Measurements from ENCODE around the gene MAST4. TPM values are rescaled to one million over a fixed set of nuclear protein-coding genes. Genes with fewer than 3 reads are reported as not detected.
"Not testable (repeated sequence)": the region's sequence is repeated elsewhere in the genome, so short reads cannot be mapped to it uniquely, and the experiment has no call there.

The MAST4 gene
- total RNA-seq, 2 donors from 2014 or later, result 36.8 to 45.7 TPM

DNA sequence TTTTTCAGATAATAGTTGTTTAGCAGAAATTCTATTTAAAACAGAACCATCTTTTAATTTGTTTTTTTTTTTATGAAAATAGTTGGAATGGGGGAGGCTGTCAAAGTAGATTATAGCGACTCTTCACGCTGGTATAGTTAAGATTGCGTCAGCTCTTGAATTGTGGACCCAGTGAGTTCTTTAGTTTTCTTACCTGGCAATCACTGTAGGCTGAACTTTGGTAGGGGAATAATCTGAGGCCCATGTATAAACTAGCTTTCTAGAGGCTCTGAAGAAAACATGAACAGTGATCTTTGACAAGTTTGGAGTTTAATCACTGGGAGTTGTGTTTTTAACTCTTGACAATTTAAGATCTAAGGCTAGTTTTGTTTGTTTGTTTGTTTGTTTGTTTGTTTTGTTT lies 519.6 kb downstream of the MAST4 start:
- TF ChIP-seq POLR2AphosphoS5 (IDR thresholded peaks at IDR 0.05) (no peak), POLR2A (IDR thresholded peaks at IDR 0.05) (no peak)
- TF ChIP-seq, protein P1, sequence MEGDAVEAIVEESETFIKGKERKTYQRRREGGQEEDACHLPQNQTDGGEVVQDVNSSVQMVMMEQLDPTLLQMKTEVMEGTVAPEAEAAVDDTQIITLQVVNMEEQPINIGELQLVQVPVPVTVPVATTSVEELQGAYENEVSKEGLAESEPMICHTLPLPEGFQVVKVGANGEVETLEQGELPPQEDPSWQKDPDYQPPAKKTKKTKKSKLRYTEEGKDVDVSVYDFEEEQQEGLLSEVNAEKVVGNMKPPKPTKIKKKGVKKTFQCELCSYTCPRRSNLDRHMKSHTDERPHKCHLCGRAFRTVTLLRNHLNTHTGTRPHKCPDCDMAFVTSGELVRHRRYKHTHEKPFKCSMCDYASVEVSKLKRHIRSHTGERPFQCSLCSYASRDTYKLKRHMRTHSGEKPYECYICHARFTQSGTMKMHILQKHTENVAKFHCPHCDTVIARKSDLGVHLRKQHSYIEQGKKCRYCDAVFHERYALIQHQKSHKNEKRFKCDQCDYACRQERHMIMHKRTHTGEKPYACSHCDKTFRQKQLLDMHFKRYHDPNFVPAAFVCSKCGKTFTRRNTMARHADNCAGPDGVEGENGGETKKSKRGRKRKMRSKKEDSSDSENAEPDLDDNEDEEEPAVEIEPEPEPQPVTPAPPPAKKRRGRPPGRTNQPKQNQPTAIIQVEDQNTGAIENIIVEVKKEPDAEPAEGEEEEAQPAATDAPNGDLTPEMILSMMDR (IDR thresholded peaks at IDR 0.05), result no peak
- intact Hi-C loops (cut with DNase I), result no loop called here

DNA sequence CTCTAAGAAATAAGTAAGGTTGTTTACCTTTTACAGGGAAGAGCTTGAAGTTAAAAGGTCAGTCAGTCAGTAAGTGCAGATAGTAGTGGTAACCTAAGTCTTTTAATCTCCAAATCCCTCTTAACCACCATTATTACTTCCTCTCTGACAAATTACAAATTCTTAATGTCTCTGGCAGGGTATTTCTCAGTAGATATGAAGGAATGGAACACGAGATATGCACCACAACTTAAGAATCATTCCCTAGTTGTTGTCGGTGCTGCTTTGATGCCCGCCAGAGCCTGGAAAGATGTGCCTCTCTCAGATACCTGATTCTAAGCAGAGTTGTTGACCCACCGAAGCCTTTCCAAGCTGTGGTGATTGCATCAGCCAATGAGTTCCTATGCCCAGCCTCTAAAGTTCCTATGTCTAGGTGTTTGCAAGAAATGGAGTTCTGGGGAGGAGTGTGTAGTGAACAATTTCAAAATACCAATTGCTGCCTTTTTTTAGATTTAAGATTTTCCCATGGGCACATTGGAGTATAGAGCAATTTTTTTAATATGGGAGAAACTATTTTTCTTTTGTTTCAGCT lies 521.9 kb downstream of the MAST4 start:
- Histone ChIP-seq H3K27me3 (replicated peaks; ENCODE audit: insufficient read depth) (no peaks in the 10 kb centered on the region), H3K9me3 (no peaks in the 10 kb centered on the region), H3K36me3 (no peaks in the 10 kb centered on the region), H3K4me3 (no peak overlapping the region), H3K4me1 (replicated peaks) (no peaks in the 10 kb centered on the region), H3K27ac (no peak overlapping the region)
- intact Hi-C loops (cut with DNase I), result no loop called here
- WGBS, result 97% methylated on average over 4 of the region's 4 CpGs
- no peak for DNase-seq (ENCODE audit: low spot score)
- TF ChIP-seq, protein P1 (IDR thresholded peaks at IDR 0.05), result no peak
- no peak for TF ChIP-seq POLR2A (IDR thresholded peaks at IDR 0.05)

More for the DNA sequence above, 519.6 kb downstream of the MAST4 start:
- Histone ChIP-seq H3K4me1 (replicated peaks) (no peaks in the 10 kb centered on the region), H3K4me3 (no peak overlapping the region), H3K9me3 (no peaks in the 10 kb centered on the region), H3K27me3 (replicated peaks; ENCODE audit: insufficient read depth) (no peaks in the 10 kb centered on the region), H3K27ac (no peak overlapping the region), H3K36me3 (no peaks in the 10 kb centered on the region)
- DNase-seq (ENCODE audit: low spot score), result no peak
- WGBS, result 98% methylated on average over 3 of the region's 3 CpGs

DNA sequence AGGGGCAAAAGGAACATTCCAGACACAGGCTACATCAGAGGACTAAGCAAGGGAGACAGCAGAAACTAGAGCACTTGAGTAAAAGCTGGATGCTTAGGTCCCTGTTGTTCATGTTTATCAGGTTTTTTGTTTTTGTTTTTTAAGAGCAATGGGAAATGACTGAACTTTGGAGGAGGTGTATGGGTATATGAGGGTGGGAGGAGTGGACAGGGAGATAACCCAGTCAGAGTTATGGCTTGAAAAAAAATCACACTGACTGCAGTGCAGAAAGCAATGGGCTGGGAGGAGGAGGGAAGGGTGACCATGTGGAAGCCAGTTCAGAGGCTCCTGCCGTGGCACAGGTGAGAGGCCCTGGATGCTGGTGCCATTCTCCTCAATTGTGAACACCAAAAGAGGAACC lies 522.8 kb downstream of the MAST4 start:
- H3K4me3 ChIP-seq, result no peak overlapping the region
- no peak overlapping the region for H3K27ac ChIP-seq
- no peaks in the 10 kb centered on the region for H3K36me3 ChIP-seq

DNA sequence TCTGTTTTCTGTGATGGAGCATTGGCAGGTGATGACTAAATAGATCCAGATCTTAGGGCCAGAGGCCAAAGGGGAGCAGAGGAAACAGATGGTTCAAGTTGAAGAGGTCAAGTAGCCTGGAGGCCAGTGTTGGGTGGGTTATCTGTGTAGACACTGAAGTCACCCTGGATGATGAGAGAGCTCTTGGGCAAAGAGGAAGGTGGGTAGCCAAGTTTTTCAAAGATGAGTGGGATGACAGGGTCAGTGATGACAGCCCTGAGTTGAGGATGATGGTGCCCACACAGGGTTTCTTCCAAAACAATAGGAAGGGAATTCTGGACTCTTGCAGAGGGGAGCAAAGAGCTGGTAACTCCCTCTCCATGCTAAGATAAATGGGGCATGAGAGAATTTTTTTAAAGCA lies 523.8 kb downstream of the MAST4 start:
- no peak for TF ChIP-seq POLR2A (IDR thresholded peaks at IDR 0.05)
- Histone ChIP-seq H3K27me3 (replicated peaks; ENCODE audit: insufficient read depth) (no peaks in the 10 kb centered on the region), H3K27ac (no peak overlapping the region), H3K9me3 (no peaks in the 10 kb centered on the region), H3K4me3 (no peak overlapping the region), H3K36me3 (no peaks in the 10 kb centered on the region), H3K4me1 (replicated peaks) (no peaks in the 10 kb centered on the region)
- no peak for DNase-seq (ENCODE audit: low spot score)
- intact Hi-C loops (cut with DNase I), result no loop called here

More for the DNA sequence above, 522.8 kb downstream of the MAST4 start:
- no peak for TF ChIP-seq POLR2AphosphoS5 (IDR thresholded peaks at IDR 0.05)
- TF ChIP-seq, protein P1 (IDR thresholded peaks at IDR 0.05), result no peak
- no peak for DNase-seq (ENCODE audit: low spot score)
- no peaks in the 10 kb centered on the region for H3K9me3 ChIP-seq
- 100% methylated on average over 1 of the region's 1 CpG for WGBS
- H3K4me1 ChIP-seq (replicated peaks), result no peaks in the 10 kb centered on the region
- no peaks in the 10 kb centered on the region for H3K27me3 ChIP-seq (replicated peaks; ENCODE audit: insufficient read depth)
- intact Hi-C loops (cut with DNase I), result no loop called here

DNA sequence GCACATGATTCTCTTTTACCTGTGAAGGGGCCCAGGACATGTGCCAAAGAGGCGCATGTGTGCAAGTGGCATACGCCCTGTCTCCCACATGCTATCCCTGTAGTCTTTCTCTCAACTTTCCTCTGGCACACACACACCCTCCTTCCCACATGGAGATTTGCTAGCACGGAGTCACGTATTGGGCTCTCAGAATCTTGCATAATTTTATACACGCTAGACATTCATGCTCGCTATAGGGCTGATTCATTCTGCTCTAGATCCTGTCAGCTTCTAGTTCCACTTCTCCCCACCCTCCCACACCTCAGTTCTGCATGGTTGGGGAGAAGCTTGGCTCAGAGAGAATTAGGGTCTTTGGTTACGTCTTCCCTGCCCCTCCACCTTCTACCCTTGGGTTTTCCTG lies 527.6 kb downstream of the MAST4 start:
- H3K36me3 ChIP-seq, result no peaks in the 10 kb centered on the region
- no peak for TF ChIP-seq POLR2AphosphoS5 (IDR thresholded peaks at IDR 0.05)
- no peak for TF ChIP-seq POLR2A (IDR thresholded peaks at IDR 0.05)
- DNase-seq (ENCODE audit: low spot score), result no peak
- no peaks in the 10 kb centered on the region for H3K9me3 ChIP-seq
- no peak overlapping the region for H3K27ac ChIP-seq
- 97% methylated on average over 7 of the region's 7 CpGs for WGBS
- no peaks in the 10 kb centered on the region for H3K27me3 ChIP-seq (replicated peaks; ENCODE audit: insufficient read depth)
- intact Hi-C loops (cut with DNase I), result no loop called here
- no peaks in the 10 kb centered on the region for H3K4me1 ChIP-seq (replicated peaks)
- no peak overlapping the region for H3K4me3 ChIP-seq

DNA sequence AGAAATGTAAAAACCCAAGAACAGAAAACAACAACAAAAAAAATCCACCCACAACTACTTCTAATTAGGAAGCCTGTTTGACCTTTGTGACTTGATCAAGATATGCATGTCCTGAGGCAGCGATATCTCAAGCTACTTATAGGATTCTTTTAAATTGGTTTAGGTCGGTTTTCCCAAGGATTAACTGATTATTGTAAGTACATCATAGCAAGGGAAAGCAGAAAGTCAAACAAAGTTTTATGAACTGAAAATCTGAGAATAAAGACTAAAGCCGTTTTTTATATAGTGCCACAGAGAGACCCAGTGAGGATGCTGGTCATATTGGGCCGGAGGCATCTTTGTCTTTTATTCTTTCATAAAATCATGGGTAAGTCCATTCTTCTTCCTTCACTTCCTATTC lies 528.4 kb downstream of the MAST4 start:
- Histone ChIP-seq H3K4me1 (replicated peaks) (no peaks in the 10 kb centered on the region), H3K36me3 (no peaks in the 10 kb centered on the region), H3K27me3 (replicated peaks; ENCODE audit: insufficient read depth) (no peaks in the 10 kb centered on the region), H3K9me3 (no peaks in the 10 kb centered on the region), H3K4me3 (no peak overlapping the region), H3K27ac (no peak overlapping the region)
- DNase-seq (ENCODE audit: low spot score), result no peak
- WGBS, result 73% methylated on average over 4 of the region's 4 CpGs
- intact Hi-C loops (cut with DNase I), result no loop called here
- TF ChIP-seq POLR2A (IDR thresholded peaks at IDR 0.05) (no peak), POLR2AphosphoS5 (IDR thresholded peaks at IDR 0.05) (no peak)
- TF ChIP-seq, protein P1 (IDR thresholded peaks at IDR 0.05), result no peak

DNA sequence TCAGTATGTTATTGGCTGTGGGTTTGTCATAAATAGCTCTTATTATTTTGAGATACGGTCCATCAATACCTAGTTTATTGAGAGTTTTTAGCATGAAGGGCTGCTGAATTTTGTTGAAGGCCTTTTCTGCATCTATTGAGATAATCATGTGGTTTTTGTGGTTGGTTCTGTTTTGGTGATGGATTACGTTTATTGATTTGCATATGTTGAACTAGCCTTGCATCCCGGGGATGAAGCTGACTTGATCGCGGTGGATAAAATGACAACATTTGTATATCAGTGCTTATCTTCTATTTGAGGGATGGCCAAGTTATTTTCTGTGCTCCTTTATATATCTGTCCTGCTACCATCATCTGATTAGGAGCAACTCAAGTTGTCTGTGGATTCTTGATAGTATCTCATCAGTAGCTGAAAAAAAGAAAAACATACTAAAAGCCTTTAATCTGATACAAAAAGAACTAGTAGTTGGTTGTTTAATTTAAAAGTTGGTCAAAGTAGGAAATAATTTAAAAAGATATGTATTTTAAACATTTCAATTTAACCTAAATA lies 531.2 kb downstream of the MAST4 start:
- 92% methylated on average over 5 of the region's 5 CpGs for WGBS
- H3K9me3 ChIP-seq; DNase-seq (ENCODE audit: low spot score); H3K27ac ChIP-seq; H3K4me3 ChIP-seq; H3K27me3 ChIP-seq (replicated peaks; ENCODE audit: insufficient read depth); intact Hi-C loops (cut with DNase I); H3K36me3 ChIP-seq; H3K4me1 ChIP-seq (replicated peaks): not testable (repeated sequence)
